Measurements from ENCODE around the gene JAM3. TPM values are rescaled to one million over a fixed set of nuclear protein-coding genes. Genes with fewer than 3 reads are reported as not detected.

JAM3 gene
- total RNA-seq, 1 experiment from 2014 or later = 1.6 TPM

DNA sequence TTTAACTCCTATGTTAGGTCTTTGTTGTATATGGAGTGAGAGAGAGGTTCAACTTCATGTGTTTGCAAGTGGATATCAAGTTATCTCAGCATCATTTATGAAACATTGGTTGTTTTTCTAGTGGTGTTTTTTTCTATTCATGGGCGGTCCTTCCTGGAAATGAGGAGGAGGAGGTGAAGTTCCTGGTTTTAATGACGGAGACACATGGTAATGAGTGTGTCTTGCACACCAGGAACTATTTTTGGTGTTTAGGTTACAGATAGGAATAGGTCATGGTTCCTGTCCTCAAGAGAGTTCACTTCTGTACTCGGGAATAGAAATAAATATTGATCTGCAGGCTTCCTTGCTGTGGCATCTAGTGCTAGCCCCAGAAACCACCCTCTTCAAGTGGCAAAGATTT is 74.9 kb downstream of the JAM3 start:
- peaks cover 20% of the 10 kb centered on the region for H3K27me3 Mint-ChIP-seq (ENCODE audit: insufficient read depth, unreplicated experiment)
- POLR2A ChIA-PET = no interaction called here
- H3K27ac Mint-ChIP-seq (ENCODE audit: low read depth, unreplicated experiment) = no peak overlapping the region
- DNase-seq (ENCODE audit: unreplicated experiment) = no peak
- no TSS peak for BruUV-seq (replicated peaks)
- H3K4me3 Mint-ChIP-seq (ENCODE audit: unreplicated experiment) = no peak overlapping the region
- CTCF ChIA-PET = interaction anchor here (0.5 to 6.8 kb wide), 2 partner anchors 57 to 93 kb away, joined by 4 to 168 read pairs; no protein-coding TSS in a partner anchor
- intact Hi-C loops (cut with micrococcal nuclease) = no loop called here
- H3K9me3 Mint-ChIP-seq (ENCODE audit: unreplicated experiment) = no peaks in the 10 kb centered on the region
- TF ChIP-seq, protein P1, sequence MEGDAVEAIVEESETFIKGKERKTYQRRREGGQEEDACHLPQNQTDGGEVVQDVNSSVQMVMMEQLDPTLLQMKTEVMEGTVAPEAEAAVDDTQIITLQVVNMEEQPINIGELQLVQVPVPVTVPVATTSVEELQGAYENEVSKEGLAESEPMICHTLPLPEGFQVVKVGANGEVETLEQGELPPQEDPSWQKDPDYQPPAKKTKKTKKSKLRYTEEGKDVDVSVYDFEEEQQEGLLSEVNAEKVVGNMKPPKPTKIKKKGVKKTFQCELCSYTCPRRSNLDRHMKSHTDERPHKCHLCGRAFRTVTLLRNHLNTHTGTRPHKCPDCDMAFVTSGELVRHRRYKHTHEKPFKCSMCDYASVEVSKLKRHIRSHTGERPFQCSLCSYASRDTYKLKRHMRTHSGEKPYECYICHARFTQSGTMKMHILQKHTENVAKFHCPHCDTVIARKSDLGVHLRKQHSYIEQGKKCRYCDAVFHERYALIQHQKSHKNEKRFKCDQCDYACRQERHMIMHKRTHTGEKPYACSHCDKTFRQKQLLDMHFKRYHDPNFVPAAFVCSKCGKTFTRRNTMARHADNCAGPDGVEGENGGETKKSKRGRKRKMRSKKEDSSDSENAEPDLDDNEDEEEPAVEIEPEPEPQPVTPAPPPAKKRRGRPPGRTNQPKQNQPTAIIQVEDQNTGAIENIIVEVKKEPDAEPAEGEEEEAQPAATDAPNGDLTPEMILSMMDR (IDR thresholded peaks at IDR 0.05; ENCODE audit: unreplicated experiment) = no peak
- peaks cover 6% of the 10 kb centered on the region for H3K4me1 Mint-ChIP-seq (ENCODE audit: insufficient read depth, unreplicated experiment)
- no peaks in the 10 kb centered on the region for H3K36me3 Mint-ChIP-seq (ENCODE audit: insufficient read depth, unreplicated experiment)

DNA sequence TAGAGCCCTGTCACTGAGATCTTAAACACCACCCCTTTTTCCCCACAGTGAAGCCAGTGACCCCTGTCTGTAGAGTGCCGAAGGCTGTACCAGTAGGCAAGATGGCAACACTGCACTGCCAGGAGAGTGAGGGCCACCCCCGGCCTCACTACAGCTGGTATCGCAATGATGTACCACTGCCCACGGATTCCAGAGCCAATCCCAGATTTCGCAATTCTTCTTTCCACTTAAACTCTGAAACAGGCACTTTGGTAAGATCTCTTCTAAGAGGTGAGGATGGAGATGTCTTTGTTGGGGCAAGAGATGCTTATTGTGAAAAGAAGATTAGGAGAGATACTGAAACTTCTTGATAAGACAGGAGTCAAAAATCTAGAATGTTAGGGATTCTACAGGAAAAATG is 75.9 kb downstream of the JAM3 start:
- no peaks in the 10 kb centered on the region for H3K9me3 Mint-ChIP-seq (ENCODE audit: unreplicated experiment)
- H3K4me3 Mint-ChIP-seq (ENCODE audit: unreplicated experiment) = no peak overlapping the region
- H3K27me3 Mint-ChIP-seq (ENCODE audit: insufficient read depth, unreplicated experiment) = peaks cover 20% of the 10 kb centered on the region
- intact Hi-C loops (cut with micrococcal nuclease) = no loop called here
- H3K4me1 Mint-ChIP-seq (ENCODE audit: insufficient read depth, unreplicated experiment) = peaks cover 6% of the 10 kb centered on the region
- no peak for DNase-seq (ENCODE audit: unreplicated experiment)
- POLR2A ChIA-PET = no interaction called here
- BruUV-seq (replicated peaks) = no TSS peak
- H3K27ac Mint-ChIP-seq (ENCODE audit: low read depth, unreplicated experiment) = no peak overlapping the region
- TF ChIP-seq, protein P1 (IDR thresholded peaks at IDR 0.05; ENCODE audit: unreplicated experiment) = no peak
- CTCF ChIA-PET = interaction anchor here (0.5 to 6.8 kb wide), 4 partner anchors 20 to 633 kb away, joined by 3 to 168 read pairs (median 4); no protein-coding TSS in a partner anchor
- H3K36me3 Mint-ChIP-seq (ENCODE audit: insufficient read depth, unreplicated experiment) = no peaks in the 10 kb centered on the region

DNA sequence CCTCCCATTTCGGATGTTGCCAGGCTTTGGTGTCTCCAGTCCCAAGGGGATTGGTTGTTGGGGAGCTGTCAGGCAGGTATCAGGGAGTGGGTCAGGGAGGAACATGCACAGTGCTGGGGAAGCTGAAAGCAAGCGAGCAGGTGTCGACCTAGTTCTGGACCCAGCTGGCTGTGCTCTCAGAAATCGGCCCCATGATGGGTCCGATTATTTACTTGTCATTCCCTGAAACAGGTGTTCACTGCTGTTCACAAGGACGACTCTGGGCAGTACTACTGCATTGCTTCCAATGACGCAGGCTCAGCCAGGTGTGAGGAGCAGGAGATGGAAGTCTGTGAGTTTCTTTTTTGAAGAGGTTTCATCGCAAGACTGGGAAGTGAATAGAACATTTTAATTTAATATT is 76.8 kb downstream of the JAM3 start:
- no peak overlapping the region for H3K27ac Mint-ChIP-seq (ENCODE audit: low read depth, unreplicated experiment)
- no peak for DNase-seq (ENCODE audit: unreplicated experiment)
- no TSS peak for BruUV-seq (replicated peaks)
- no peaks in the 10 kb centered on the region for H3K9me3 Mint-ChIP-seq (ENCODE audit: unreplicated experiment)
- H3K4me1 Mint-ChIP-seq (ENCODE audit: insufficient read depth, unreplicated experiment) = peaks cover 6% of the 10 kb centered on the region
- ChIA-PET CTCF (interaction anchor here (0.7 to 1.3 kb wide), 5 partner anchors 27 to 359 kb away, joined by 3 to 10 read pairs (median 3); no protein-coding TSS in a partner anchor), POLR2A (no interaction called here)
- TF ChIP-seq, protein P1 (IDR thresholded peaks at IDR 0.05; ENCODE audit: unreplicated experiment) = no peak
- peaks cover 3% of the 10 kb centered on the region for H3K36me3 Mint-ChIP-seq (ENCODE audit: insufficient read depth, unreplicated experiment)
- intact Hi-C loops (cut with micrococcal nuclease) = no loop called here
- no peak overlapping the region for H3K4me3 Mint-ChIP-seq (ENCODE audit: unreplicated experiment)
- peaks cover 20% of the 10 kb centered on the region for H3K27me3 Mint-ChIP-seq (ENCODE audit: insufficient read depth, unreplicated experiment)

DNA sequence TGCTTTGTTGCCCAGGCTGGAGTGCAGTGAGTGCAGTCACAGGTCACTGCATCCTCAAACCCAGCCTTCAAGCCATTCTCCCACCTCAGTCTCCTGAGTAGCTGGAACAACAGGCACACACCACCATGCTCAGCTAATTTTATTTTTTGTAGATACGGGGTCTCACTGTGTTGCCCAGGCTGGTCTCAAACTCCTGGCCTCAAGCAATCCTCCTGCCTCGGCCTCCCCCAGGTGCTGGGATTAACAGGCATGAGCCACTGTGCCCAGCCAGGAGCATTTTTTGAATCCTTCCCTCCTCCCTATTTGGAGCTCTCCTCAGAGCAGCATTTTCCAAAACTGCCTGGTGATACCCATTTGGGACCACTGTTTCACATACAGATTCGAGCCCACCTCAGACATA is 77.7 kb downstream of the JAM3 start:
- no peaks in the 10 kb centered on the region for H3K9me3 Mint-ChIP-seq (ENCODE audit: unreplicated experiment)
- H3K36me3 Mint-ChIP-seq (ENCODE audit: insufficient read depth, unreplicated experiment) = peaks cover 11% of the 10 kb centered on the region
- ChIA-PET POLR2A (no interaction called here), CTCF (interaction anchor here (0.7 to 1.3 kb wide), 6 partner anchors 26 to 360 kb away, joined by 3 to 10 read pairs (median 3); no protein-coding TSS in a partner anchor)
- H3K27ac Mint-ChIP-seq (ENCODE audit: low read depth, unreplicated experiment) = no peak overlapping the region
- peaks cover 13% of the 10 kb centered on the region for H3K27me3 Mint-ChIP-seq (ENCODE audit: insufficient read depth, unreplicated experiment)
- no peak for DNase-seq (ENCODE audit: unreplicated experiment)
- TF ChIP-seq, protein P1 (IDR thresholded peaks at IDR 0.05; ENCODE audit: unreplicated experiment) = no peak
- intact Hi-C loops (cut with micrococcal nuclease) = no loop called here
- H3K4me3 Mint-ChIP-seq (ENCODE audit: unreplicated experiment) = no peak overlapping the region
- BruUV-seq (replicated peaks) = no TSS peak
- H3K4me1 Mint-ChIP-seq (ENCODE audit: insufficient read depth, unreplicated experiment) = peaks cover 6% of the 10 kb centered on the region

Data from MCF 10A (cell line).